GM19035 (cell line): ENCODE results near the gene ASPG.

Source experiments
- ATAC-seq: cut with Tn5 transposase; IDR thresholded peaks from one replicate; pipeline ENCODE4 v1.9.1; 2021; ENCODE audit not compliant: unreplicated experiment

Gene ASPG

GRCh38 chr14:104085032-104085888 is at the start of gene ASPG:
TSS of gene ASPG (plus strand) at chr14:104085700. CDS start at chr14:104085771, 71 bp downstream.
- no peak for ATAC-seq

- ATAC-seq, result no peak
These were observed 49.3 kb upstream of the ASPG start for GRCh38 chr14:104036212-104036611.

- ATAC-seq, result no peak
These were observed 48.4 kb upstream of the ASPG start for GRCh38 chr14:104037074-104037473.

GRCh38 chr14:104037903-104038302 is 47.6 kb upstream of the ASPG start:
- no peak for ATAC-seq

- no peak for ATAC-seq
These were observed 46.3 kb upstream of the ASPG start for GRCh38 chr14:104039214-104039613.

GRCh38 chr14:104040539-104040938 is 45.0 kb upstream of the ASPG start:
- ATAC-seq, result no peak

- ATAC-seq, result no peak
These were observed 43.9 kb upstream of the ASPG start for GRCh38 chr14:104041430-104042104.

- ATAC-seq, result no peak
These were observed 41.5 kb upstream of the ASPG start for GRCh38 chr14:104044016-104044415.

- no peak for ATAC-seq
These were observed 37.7 kb upstream of the ASPG start for GRCh38 chr14:104047761-104048160.

GRCh38 chr14:104048758-104049507 is 36.6 kb upstream of the ASPG start:
- ATAC-seq, result no peak

GRCh38 chr14:104049576-104050240 is 35.8 kb upstream of the ASPG start:
- no peak for ATAC-seq

- ATAC-seq, result no peak
These were observed 34.2 kb upstream of the ASPG start for GRCh38 chr14:104051092-104051813.

GRCh38 chr14:104054222-104054905 is 31.1 kb upstream of the ASPG start:
- ATAC-seq, result no peak

GRCh38 chr14:104062281-104062680 is 23.2 kb upstream of the ASPG start:
- no peak for ATAC-seq

- ATAC-seq, result no peak
These were observed 21.5 kb upstream of the ASPG start for GRCh38 chr14:104064003-104064402.

GRCh38 chr14:104066279-104066678 is 19.2 kb upstream of the ASPG start:
- ATAC-seq, result no peak

- ATAC-seq, result no peak
These were observed 18.7 kb upstream of the ASPG start for GRCh38 chr14:104066719-104067295.

- ATAC-seq, result no peak
These were observed 16.0 kb upstream of the ASPG start for GRCh38 chr14:104069541-104069940.

GRCh38 chr14:104072586-104072985 is 12.9 kb upstream of the ASPG start:
- no peak for ATAC-seq
